ENCODE results near the gene SH3TC2.

SH3TC2 gene

GRCh38 chr5:149049371-149049781, 13.5 kb downstream of the SH3TC2 start:
- Histone ChIP-seq H3K9ac (no peak overlapping the region), H3K79me2 (ENCODE audit: insufficient read depth, low read depth) (no peaks in the 10 kb centered on the region), H4K20me1 (ENCODE audit: insufficient read depth) (no peaks in the 10 kb centered on the region), H3K4me3 (IDR thresholded peaks at IDR 0.05; ENCODE audit: insufficient read depth, low read depth, low read length) (no peak overlapping the region), H3K27ac (no peak overlapping the region), H2AFZ (ENCODE audit: low read depth) (no peak overlapping the region), H3K27me3 (ENCODE audit: insufficient read depth, low read depth) (no peaks in the 10 kb centered on the region), H3K36me3 (ENCODE audit: insufficient read depth) (no peaks in the 10 kb centered on the region), H3K4me1 (ENCODE audit: low read depth, poor library complexity, severe bottlenecking) (no peaks in the 10 kb centered on the region), H3K4me2 (no peak overlapping the region)
- TF ChIP-seq, protein P1, sequence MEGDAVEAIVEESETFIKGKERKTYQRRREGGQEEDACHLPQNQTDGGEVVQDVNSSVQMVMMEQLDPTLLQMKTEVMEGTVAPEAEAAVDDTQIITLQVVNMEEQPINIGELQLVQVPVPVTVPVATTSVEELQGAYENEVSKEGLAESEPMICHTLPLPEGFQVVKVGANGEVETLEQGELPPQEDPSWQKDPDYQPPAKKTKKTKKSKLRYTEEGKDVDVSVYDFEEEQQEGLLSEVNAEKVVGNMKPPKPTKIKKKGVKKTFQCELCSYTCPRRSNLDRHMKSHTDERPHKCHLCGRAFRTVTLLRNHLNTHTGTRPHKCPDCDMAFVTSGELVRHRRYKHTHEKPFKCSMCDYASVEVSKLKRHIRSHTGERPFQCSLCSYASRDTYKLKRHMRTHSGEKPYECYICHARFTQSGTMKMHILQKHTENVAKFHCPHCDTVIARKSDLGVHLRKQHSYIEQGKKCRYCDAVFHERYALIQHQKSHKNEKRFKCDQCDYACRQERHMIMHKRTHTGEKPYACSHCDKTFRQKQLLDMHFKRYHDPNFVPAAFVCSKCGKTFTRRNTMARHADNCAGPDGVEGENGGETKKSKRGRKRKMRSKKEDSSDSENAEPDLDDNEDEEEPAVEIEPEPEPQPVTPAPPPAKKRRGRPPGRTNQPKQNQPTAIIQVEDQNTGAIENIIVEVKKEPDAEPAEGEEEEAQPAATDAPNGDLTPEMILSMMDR (conservative IDR thresholded peaks at IDR 0.05; ENCODE audit: low read depth, low read length) = no peak

DNA sequence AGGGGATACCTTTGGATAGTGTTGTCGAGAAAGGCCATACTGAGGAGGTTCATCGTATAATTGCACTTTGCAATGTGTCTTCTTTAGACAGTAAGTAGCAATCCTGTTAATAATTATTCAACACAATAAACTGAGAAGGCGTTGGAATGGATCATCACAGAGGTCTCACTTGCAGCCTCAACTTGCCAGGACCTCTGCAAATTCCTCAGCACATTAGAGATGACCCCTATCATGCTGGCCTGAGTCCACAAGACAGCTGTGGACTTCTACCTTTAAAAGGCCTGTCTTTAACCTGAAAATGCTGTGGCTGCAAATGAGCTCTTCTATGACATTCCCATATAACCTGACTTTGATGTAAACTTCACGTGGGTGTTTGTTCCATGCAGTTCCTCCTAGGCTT, 14.1 kb downstream of the SH3TC2 start:
- H3K27ac ChIP-seq = no peak overlapping the region
- H4K20me1 ChIP-seq (ENCODE audit: insufficient read depth) = no peaks in the 10 kb centered on the region
- no peak overlapping the region for H3K4me2 ChIP-seq
- H3K4me3 ChIP-seq (IDR thresholded peaks at IDR 0.05; ENCODE audit: insufficient read depth, low read depth, low read length) = no peak overlapping the region
- no peaks in the 10 kb centered on the region for H3K79me2 ChIP-seq (ENCODE audit: insufficient read depth, low read depth)
- H2AFZ ChIP-seq (ENCODE audit: low read depth) = no peak overlapping the region
- H3K36me3 ChIP-seq (ENCODE audit: insufficient read depth) = no peaks in the 10 kb centered on the region
- TF ChIP-seq, protein P1 (conservative IDR thresholded peaks at IDR 0.05; ENCODE audit: low read depth, low read length) = no peak
- no peaks in the 10 kb centered on the region for H3K4me1 ChIP-seq (ENCODE audit: low read depth, poor library complexity, severe bottlenecking)
- no peak overlapping the region for H3K9ac ChIP-seq
- no peaks in the 10 kb centered on the region for H3K27me3 ChIP-seq (ENCODE audit: insufficient read depth, low read depth)

- no peaks in the 10 kb centered on the region for H3K36me3 ChIP-seq (ENCODE audit: insufficient read depth)
- TF ChIP-seq, protein P1 (conservative IDR thresholded peaks at IDR 0.05; ENCODE audit: low read depth, low read length) = no peak
- no peak overlapping the region for H2AFZ ChIP-seq (ENCODE audit: low read depth)
- no peak overlapping the region for H3K9ac ChIP-seq
- H3K4me3 ChIP-seq (IDR thresholded peaks at IDR 0.05; ENCODE audit: insufficient read depth, low read depth, low read length) = no peak overlapping the region
- no peaks in the 10 kb centered on the region for H4K20me1 ChIP-seq (ENCODE audit: insufficient read depth)
- no peak overlapping the region for H3K4me2 ChIP-seq
- no peak overlapping the region for H3K27ac ChIP-seq
- H3K79me2 ChIP-seq (ENCODE audit: insufficient read depth, low read depth) = no peaks in the 10 kb centered on the region
- H3K27me3 ChIP-seq (ENCODE audit: insufficient read depth, low read depth) = no peaks in the 10 kb centered on the region
- no peaks in the 10 kb centered on the region for H3K4me1 ChIP-seq (ENCODE audit: low read depth, poor library complexity, severe bottlenecking)
Observed at GRCh38 chr5:149047462-149047861, 15.4 kb downstream of the SH3TC2 start.

DNA sequence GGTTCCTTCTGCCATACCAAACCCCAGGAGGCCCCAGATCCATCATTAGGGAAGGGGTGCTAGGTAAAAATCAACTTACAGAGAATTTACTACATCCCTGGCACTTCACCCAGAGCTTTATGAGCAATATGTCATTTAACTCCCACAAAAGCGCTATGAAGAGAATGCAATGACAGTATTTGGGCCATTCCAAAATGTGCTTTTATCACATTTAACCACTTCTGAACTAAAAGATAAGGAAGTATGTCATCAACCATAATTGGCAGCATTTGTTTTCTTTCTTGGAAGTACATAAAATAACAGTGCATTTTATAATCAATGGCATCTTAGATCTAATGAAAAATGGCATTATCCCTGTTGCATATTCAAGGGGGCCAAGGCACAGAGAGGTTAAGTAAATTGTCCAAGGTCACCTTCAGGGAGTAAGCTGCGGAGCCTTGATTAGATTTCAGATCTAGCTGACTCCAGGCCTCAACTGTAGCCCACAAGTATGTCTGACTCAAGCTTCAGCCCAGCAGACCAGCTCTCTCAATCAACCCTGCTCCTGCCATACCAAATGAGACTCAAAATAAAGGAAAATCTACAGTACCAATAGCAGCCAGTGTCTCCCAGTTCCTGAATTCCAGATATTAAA, 16.5 kb downstream of the SH3TC2 start:
- no peaks in the 10 kb centered on the region for H3K36me3 ChIP-seq (ENCODE audit: insufficient read depth)
- H3K27me3 ChIP-seq (ENCODE audit: insufficient read depth, low read depth) = no peaks in the 10 kb centered on the region
- no peak overlapping the region for H3K4me3 ChIP-seq (IDR thresholded peaks at IDR 0.05; ENCODE audit: insufficient read depth, low read depth, low read length)
- TF ChIP-seq, protein P1 (conservative IDR thresholded peaks at IDR 0.05; ENCODE audit: low read depth, low read length) = no peak
- no peak overlapping the region for H3K4me2 ChIP-seq
- no peaks in the 10 kb centered on the region for H4K20me1 ChIP-seq (ENCODE audit: insufficient read depth)
- no peak overlapping the region for H3K27ac ChIP-seq
- no peak overlapping the region for H2AFZ ChIP-seq (ENCODE audit: low read depth)
- H3K79me2 ChIP-seq (ENCODE audit: insufficient read depth, low read depth) = no peaks in the 10 kb centered on the region
- no peaks in the 10 kb centered on the region for H3K4me1 ChIP-seq (ENCODE audit: low read depth, poor library complexity, severe bottlenecking)
- no peak overlapping the region for H3K9ac ChIP-seq

Measured in KMS-11 (cell line).